ENCODE results near the gene KIRREL3.

The KIRREL3 gene

GRCh38 chr11:126793596-126793995 is 207.0 kb downstream of the KIRREL3 start:
- no peak for DNase-seq (ENCODE audit: low read depth in 1 of 2, low spot score in 1 of 2)

DNA sequence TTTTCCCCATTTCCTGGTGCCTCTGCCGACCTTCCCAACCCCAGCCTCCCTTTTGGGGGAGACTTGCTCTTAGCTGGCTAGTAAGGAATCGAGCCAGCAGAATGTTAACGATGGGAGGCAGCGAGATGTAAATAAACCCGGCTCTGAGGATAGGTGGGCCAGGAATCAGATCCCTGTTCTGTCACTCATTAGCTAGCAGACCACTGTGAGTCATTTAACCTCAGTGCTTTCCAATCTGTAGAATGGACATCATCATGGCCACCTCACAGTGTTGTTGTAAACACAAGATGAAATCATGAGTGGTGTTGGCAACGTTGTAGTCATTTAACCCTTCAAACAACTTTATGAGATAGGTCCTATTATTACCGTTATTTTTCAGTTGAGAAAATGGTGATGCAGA is 208.6 kb downstream of the KIRREL3 start:
- DNase-seq (ENCODE audit: low read depth in 1 of 2, low spot score in 1 of 2): no peak

- DNase-seq (ENCODE audit: low read depth in 1 of 2, low spot score in 1 of 2): no peak
These were observed 209.1 kb downstream of the KIRREL3 start for GRCh38 chr11:126791446-126791845.

GRCh38 chr11:126790550-126791081 is 210.0 kb downstream of the KIRREL3 start:
- no peak for DNase-seq (ENCODE audit: low read depth in 1 of 2, low spot score in 1 of 2)

- DNase-seq (ENCODE audit: low read depth in 1 of 2, low spot score in 1 of 2): no peak
These were observed 217.8 kb downstream of the KIRREL3 start for GRCh38 chr11:126782810-126783209.

DNA sequence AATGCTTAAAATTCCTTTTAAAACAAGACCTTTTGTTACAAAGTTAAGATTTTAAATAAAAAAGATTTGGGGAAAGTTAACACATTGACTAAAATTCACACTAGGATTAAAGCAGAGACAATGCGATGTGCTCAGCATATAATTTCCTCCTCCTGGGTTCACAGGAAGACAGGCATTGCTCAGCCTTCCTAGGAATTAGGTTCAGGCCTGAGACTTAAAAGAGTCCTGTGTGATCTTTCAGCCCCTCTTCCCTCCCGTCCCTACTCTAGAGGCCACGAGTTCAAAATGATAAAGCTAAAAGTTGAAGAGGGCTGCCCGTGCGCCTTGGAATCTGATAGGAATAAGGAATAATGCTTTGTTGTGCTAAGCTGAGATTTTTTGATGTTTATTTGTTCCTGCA is 218.6 kb downstream of the KIRREL3 start:
- DNase-seq (ENCODE audit: low read depth in 1 of 2, low spot score in 1 of 2): no peak

DNA sequence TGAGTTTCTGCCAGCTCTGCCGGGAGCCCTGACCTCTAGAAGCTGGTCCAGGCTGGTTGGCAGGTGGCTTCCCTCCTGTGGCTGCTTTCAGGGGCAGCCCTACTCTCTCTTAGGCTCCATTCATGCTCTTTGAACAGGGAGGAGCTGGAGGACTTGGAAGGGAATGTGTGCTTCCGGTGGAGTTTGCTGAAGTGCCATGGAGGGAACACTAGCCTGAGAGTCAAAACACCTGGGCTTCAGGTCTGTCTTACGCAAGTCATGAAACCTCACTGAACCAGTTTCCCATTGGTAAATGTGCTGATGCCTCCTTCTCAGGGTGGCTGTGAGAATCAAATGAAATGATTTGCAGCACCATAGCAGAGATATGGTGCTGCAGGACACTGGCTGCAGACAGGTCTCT is 224.5 kb downstream of the KIRREL3 start:
- no peak for DNase-seq (ENCODE audit: low read depth in 1 of 2, low spot score in 1 of 2)

DNA sequence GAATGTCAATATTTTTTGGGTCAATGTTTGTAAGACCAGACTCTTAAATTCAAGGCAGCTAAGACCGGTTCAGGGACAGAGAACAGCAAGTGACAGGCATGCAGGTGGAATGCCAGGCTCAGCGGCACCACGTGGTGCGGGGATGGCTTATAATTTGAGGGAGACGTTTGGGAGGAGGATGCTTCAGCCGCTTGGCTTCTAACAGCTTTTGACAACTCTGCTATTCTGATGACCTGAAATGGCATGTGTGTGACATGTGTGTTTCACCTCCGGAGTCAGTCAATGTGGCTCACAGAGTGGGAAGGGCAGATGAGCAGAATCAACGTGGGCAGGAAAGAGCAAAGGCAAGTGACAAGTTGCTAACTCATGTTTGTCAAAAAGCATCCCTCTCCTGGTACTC is 228.3 kb downstream of the KIRREL3 start:
- DNase-seq (ENCODE audit: low read depth in 1 of 2, low spot score in 1 of 2): no peak

GRCh38 chr11:126768702-126769101 is 231.9 kb downstream of the KIRREL3 start:
- no peak for DNase-seq (ENCODE audit: low read depth in 1 of 2, low spot score in 1 of 2)

GRCh38 chr11:126766440-126766839 is 234.1 kb downstream of the KIRREL3 start:
- no peak for DNase-seq (ENCODE audit: low read depth in 1 of 2, low spot score in 1 of 2)

GRCh38 chr11:126765196-126765595 is 235.4 kb downstream of the KIRREL3 start:
- no peak for DNase-seq (ENCODE audit: low read depth in 1 of 2, low spot score in 1 of 2)

GRCh38 chr11:126764231-126764630 is 236.3 kb downstream of the KIRREL3 start:
- DNase-seq (ENCODE audit: low read depth in 1 of 2, low spot score in 1 of 2): no peak

- DNase-seq (ENCODE audit: low read depth in 1 of 2, low spot score in 1 of 2): no peak
These were observed 243.7 kb downstream of the KIRREL3 start for GRCh38 chr11:126756855-126757254.

- DNase-seq (ENCODE audit: low read depth in 1 of 2, low spot score in 1 of 2): no peak
These were observed 244.1 kb downstream of the KIRREL3 start for GRCh38 chr11:126756421-126756820.

- DNase-seq (ENCODE audit: low read depth in 1 of 2, low spot score in 1 of 2): no peak
These were observed 245.0 kb downstream of the KIRREL3 start for GRCh38 chr11:126755526-126755925.

DNA sequence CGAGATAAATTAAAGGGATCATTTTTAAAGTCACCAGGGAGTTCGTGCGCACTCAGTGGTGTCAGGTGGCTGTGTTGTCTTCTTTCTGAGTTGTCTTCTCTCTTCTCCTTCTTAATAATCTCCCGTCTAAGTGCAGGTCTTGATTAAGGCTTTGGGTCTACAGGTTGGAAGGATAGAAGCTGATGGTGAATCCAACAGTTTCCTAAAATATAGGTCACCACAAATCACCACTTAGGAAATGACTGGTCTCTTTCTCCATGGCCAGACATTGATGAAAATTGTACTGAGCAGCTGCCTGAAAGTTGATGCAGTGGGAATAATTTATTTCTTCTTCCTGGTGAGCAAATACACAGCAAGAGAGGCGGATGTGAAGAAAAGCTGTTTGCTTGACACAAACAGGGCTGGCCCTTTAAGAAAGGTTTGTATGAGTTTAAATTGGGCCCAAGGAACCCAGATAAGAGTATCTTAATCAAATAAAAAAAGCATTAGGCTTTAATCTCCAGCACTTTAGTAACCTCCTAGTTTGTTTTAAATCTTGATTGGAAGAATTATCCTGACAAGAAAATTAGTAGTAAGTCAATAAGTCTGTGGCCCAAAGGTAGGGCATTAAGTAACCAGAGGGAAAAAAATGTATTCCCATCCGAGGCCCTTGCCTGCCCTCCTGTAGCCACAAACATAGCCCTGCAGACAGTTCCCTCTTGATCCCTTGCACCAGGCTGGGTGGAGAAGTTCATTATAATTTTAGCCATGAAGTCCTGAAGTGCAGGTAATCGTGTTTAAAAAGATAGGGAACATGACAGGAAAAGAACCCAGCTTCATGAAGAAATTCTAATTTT is 245.8 kb downstream of the KIRREL3 start:
- DNase-seq (ENCODE audit: low read depth in 1 of 2, low spot score in 1 of 2): no peak

DNA sequence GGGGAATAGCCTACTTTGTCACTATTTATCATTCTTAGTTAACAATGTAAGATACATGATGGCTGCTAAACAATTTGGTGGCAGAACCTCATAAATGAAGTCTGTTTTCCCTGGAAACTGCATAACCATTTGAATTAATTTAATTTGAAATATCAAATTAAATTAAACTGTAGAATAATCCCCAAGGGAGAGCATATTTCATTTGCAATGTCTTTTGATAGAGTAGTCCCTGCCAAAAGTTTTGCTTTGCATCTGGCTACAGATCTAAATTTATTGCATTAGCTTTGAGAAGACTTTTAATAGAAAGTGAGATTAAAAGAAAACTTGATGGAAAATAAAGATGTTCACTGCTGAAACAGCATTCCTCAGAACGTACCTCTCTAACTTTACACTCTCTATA is 246.6 kb downstream of the KIRREL3 start:
- DNase-seq (ENCODE audit: low read depth in 1 of 2, low spot score in 1 of 2): no peak

DNA sequence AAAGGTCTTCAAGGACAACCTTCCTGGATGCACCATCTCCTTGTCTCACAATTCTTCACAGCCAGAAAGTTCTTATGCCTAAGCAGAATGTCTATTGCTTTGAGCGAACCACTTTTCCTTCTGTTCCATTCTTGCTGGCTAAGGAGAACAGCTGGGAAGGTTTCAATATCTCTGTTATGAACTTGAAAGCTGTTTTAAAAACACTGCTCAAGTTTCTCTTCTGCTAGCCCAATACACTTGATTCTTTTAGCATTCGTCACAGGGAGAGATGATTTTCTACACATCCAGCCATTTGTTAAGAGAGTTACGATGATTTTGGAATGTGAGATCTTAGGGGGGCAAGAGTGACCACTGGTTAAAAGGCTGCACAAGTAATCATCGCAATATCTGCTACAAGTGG is 249.3 kb downstream of the KIRREL3 start:
- DNase-seq (ENCODE audit: low read depth in 1 of 2, low spot score in 1 of 2): no peak

DNA sequence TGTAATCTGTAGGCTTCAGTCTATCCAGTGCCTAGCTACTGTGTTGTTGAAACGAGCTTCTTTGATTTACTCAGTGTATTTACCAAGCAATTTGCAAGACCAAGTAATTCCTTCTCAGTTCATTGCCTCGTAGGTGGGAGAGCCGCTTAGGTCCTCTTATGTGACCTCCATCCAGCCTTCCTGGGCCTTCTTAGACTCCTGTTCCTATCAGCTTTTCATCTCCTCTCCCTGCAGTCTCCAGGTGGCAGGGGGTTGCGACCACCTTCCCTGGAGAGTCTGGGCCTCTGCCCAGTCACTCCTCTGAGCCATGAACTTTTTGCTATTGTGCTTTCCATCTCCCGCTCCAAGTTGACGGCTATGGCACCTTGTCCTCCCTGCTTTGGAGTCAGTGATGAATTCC is 251.8 kb downstream of the KIRREL3 start:
- DNase-seq (ENCODE audit: low read depth in 1 of 2, low spot score in 1 of 2): no peak

- no peak for DNase-seq (ENCODE audit: low read depth in 1 of 2, low spot score in 1 of 2)
These were observed 252.3 kb downstream of the KIRREL3 start for GRCh38 chr11:126748100-126748791.

GRCh38 chr11:126747315-126747714 is 253.3 kb downstream of the KIRREL3 start:
- DNase-seq (ENCODE audit: low read depth in 1 of 2, low spot score in 1 of 2): no peak

GRCh38 chr11:126746443-126746842 is 254.1 kb downstream of the KIRREL3 start:
- no peak for DNase-seq (ENCODE audit: low read depth in 1 of 2, low spot score in 1 of 2)
